Measurements from ENCODE around the gene LIX1.

DNA sequence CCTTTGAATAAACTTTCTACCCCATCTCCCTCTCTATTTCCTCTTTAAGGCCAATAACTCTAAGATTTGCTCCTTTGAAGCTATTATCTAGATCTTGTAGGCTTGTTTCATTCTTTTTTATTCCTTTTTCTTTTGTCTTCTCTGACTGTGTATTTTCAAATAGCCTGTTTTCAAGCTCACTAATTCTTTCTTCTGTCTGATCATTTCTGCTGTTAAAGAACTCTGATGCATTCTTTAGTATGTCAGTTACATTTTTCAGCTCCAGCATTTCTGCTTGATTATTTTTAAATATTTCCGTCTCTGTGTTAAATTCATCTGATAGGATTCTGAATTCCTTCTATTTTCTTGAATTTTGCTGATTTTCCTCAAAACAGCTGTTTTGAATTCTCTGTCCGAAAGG is 15.3 kb upstream of the LIX1 start:
- TF ChIP-seq, protein P1, sequence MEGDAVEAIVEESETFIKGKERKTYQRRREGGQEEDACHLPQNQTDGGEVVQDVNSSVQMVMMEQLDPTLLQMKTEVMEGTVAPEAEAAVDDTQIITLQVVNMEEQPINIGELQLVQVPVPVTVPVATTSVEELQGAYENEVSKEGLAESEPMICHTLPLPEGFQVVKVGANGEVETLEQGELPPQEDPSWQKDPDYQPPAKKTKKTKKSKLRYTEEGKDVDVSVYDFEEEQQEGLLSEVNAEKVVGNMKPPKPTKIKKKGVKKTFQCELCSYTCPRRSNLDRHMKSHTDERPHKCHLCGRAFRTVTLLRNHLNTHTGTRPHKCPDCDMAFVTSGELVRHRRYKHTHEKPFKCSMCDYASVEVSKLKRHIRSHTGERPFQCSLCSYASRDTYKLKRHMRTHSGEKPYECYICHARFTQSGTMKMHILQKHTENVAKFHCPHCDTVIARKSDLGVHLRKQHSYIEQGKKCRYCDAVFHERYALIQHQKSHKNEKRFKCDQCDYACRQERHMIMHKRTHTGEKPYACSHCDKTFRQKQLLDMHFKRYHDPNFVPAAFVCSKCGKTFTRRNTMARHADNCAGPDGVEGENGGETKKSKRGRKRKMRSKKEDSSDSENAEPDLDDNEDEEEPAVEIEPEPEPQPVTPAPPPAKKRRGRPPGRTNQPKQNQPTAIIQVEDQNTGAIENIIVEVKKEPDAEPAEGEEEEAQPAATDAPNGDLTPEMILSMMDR (IDR thresholded peaks at IDR 0.05): no peak
- TF ChIP-seq POLR2A (IDR thresholded peaks at IDR 0.05): no peak

All from vagina (tissue), 2 donors.